Jurkat, Clone E6-1 (cell line): ENCODE data around the gene CBLN1.

Experiments used
- DNase-seq: peaks from one replicate; pipeline ENCODE4 v3.0.0-alpha.2; 2011; ENCODE audit warnings: low read depth, low spot score
- H3K4me3 ChIP-seq: 2 replicates; pipeline ENCODE4 v1.5.1; 2011; ENCODE audit warnings: mild to moderate bottlenecking, low read length, control low read depth, moderate library complexity

Gene CBLN1

GRCh38 chr16:49278944-49279725 is 2.5 kb downstream of the CBLN1 start:
- no peak overlapping the region for H3K4me3 ChIP-seq
- no peak for DNase-seq

DNA sequence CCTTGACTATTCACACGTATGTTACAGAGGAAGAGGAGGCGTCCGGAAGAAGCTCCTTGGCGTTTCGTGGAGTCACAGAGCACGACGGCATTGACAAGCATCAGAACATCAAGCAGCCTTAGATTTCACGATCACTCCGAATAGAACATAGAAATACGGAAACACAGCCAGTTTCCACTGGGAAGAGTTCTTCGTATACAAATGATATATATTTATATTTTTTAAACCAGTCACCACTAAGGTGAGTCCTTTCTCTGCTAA is 3.1 kb downstream of the CBLN1 start:
- H3K4me3 ChIP-seq = no peak overlapping the region
- DNase-seq = no peak

DNA sequence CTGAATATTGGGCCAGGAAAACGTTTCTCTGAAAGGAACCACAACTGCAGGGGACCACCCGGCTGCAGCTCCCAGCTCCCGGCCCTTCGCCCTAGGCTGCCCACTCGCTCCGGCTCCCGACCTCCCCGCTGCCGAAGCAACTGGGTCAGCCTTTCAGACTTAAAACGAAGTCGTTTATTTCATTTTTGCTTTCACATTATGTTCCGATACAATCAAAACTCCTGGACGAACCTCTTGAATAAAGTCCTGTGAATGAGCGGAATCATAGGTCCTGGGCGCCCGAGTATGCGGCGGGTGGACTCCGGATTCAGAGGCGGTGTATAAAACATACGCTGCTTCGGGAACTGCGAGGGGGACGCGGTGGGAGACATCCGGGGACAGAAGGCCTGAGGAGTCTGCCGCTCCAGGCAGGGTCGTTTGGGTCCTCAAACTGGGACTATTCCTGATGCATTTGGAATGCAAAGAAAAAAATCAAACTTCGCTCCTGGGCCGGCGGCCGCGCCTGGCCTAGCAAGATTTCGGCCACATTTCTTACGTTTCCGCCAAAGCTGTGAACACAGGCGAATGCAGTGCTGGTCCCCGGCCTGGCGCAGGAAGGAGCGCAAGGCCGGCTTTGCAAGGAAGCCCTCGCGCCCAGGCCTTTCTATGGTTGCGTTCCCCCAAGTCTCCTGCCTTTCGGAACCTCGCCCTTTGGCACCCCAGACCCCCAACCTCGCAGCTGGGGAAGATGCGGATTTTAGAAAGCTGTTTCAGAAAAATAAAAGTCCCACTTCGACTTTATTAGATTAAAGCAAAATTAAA is 3.7 kb downstream of the CBLN1 start:
- DNase-seq = no peak
- H3K4me3 ChIP-seq = no peak overlapping the region

DNA sequence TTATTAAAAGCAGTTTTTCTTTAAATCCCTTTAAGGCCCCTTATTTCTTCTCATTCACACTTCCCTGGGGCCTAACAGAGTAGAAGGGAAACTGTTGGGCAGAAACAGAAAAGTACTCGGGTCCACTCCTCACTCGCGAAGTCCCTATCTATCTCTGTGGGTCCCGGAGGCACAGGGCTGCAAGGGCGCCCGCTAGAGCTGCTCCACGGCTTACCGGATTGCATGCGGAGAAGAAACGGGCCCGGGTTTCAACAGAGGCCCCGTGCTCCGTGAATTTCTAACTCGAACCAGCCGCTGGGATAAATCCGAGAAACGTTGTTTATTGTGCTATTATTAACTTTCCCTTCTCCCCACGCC is 4.3 kb downstream of the CBLN1 start:
- DNase-seq = no peak
- no peak overlapping the region for H3K4me3 ChIP-seq

DNA sequence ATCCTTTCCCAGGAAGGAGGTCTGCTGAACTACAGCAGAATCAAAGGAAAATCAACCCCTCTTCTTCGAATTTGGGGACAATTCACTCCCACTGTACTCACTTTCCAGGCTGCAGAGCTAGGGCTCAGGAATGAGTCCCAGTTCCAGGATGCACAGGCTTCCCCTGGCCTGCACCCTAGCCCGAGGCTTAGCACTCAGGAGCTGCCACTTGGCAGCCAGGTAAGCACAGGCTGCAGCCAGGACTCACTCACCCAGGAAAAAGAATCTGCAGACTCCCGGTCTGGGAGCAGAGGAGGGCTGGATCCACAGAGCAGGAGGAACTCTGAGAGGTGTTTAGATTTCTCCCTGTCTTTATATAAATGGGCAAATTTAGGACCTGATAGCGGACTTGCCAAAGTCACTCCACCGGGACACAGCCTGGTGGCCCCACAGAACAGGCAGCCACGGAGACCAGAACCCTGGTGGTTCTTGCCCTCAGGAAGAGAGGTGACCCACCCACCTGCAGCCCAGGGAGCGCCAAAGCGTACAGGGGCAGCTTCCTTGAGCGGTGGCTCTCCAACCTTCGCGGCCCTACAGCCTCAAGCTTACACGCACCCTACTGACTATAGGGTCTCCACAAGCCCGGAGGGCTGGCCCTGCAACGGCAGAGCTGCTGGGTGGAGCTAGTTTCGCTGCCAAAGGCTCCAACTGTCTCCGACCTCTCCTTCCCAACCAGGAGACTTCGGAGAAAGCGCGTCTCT is 4.8 kb downstream of the CBLN1 start:
- no peak overlapping the region for H3K4me3 ChIP-seq
- no peak for DNase-seq

DNA sequence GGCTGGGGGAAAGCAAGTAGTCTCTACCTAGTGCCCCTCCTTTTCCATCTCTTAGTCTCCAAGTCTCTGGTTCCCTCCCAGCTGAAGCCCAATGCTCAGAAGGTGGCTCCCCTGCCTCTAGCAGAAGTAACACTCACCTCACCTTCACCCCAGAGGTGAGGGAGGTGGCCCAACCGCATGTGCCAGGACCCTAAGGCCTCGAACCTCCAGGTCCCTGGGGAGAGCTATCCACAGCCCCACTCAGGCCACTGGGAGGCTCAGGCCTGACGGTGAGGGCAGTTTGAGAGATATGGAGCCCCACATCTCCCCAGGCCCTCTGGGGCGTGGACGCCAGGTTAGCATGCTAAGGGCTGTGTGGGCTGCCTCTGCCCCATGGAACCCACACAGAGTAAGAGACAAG is 5.8 kb downstream of the CBLN1 start:
- DNase-seq = no peak
- no peak overlapping the region for H3K4me3 ChIP-seq

- H3K4me3 ChIP-seq = no peak overlapping the region
- no peak for DNase-seq
Measured at GRCh38 chr16:49275050-49275730, 6.4 kb downstream of the CBLN1 start.

GRCh38 chr16:49274591-49274990 is 7.0 kb downstream of the CBLN1 start:
- no peak overlapping the region for H3K4me3 ChIP-seq
- no peak for DNase-seq

GRCh38 chr16:49273771-49274170 is 7.9 kb downstream of the CBLN1 start:
- no peak for DNase-seq
- H3K4me3 ChIP-seq = no peak overlapping the region

GRCh38 chr16:49271363-49271762 is 10.3 kb downstream of the CBLN1 start:
- H3K4me3 ChIP-seq = no peak overlapping the region
- DNase-seq = no peak

- no peak for DNase-seq
- no peak overlapping the region for H3K4me3 ChIP-seq
Measured at GRCh38 chr16:49269201-49269600, 12.4 kb downstream of the CBLN1 start.

DNA sequence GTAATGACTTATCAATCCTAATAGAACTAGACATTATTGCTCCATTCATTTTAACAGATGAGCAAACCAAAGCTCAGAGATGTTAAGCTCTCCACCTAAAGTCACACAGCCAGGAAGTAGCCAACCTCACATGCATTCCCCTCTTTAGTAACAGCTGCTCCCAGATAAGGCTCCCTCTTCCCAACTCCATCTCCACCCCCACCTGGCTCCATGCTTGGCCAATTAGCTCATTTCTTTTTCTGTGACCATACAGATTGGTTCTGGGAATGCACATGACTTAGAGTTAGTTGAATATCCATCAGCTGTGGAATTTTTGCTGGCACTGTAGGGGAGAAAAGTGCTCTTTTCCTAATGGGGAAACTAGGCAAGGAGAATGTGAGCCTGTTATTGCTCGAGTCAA is 13.0 kb downstream of the CBLN1 start:
- DNase-seq = no peak
- H3K4me3 ChIP-seq = no peak overlapping the region

DNA sequence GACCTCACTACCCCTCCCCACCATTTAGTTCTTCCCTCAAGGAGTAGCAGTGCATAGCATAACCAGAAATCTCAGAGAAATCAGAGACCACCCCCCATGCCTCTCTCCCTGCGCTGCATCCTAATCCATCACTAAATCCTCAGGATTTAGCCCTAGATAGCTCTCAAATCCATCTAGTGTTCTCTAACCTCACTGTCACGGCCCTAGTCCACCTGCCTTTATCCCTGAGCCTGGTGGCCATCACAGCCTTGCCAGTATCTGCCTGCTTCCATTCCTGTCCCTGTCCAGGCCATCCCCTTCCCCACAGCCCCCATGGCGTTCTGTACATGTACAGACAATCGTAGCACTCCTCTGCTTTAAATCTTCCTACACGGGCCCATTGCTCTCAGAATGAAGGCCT is 19.1 kb downstream of the CBLN1 start:
- no peak for DNase-seq
- H3K4me3 ChIP-seq = no peak overlapping the region

GRCh38 chr16:49261930-49262329 is 19.7 kb downstream of the CBLN1 start:
- DNase-seq = no peak
- H3K4me3 ChIP-seq = no peak overlapping the region

DNA sequence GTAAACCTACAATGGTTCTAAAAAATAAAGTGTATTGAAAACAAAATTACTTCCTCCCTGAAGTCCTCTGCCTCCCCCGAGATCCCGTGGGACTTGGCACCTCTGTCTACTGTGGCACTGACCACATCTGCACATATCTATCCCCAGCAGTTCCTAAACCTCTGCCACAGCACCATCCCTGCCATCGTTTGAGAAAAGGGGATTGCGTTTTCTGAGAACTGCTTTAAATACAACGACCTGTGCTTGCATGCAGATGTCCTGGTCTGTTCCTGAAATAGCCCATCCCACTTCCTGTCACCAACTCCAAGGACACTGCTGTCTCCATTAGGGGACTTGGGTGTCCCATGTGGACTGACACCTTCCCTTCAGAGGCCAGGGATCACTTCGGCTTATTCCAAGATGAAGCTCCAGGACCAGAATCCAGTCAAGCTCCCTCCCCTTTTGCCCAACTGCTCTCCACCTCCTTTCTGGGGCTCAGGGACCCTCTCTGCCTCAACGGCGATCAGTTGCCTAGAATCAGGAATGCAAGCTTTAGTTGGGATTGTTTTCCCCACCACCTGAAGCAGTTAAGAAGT is 20.6 kb downstream of the CBLN1 start:
- no peak overlapping the region for H3K4me3 ChIP-seq
- no peak for DNase-seq

GRCh38 chr16:49260253-49260652 is 21.4 kb downstream of the CBLN1 start:
- H3K4me3 ChIP-seq = no peak overlapping the region
- DNase-seq = no peak

- DNase-seq = no peak
Measured at GRCh38 chr16:49259330-49259729, 22.3 kb downstream of the CBLN1 start.

GRCh38 chr16:49250689-49251088 is 30.9 kb downstream of the CBLN1 start:
- DNase-seq = no peak
- H3K4me3 ChIP-seq = no peak overlapping the region

More at GRCh38 chr16:49259330-49259729, 22.3 kb downstream of the CBLN1 start:
- no peak overlapping the region for H3K4me3 ChIP-seq

- DNase-seq = no peak
- H3K4me3 ChIP-seq = no peak overlapping the region
Measured at GRCh38 chr16:49248227-49248626, 33.4 kb downstream of the CBLN1 start.
